CD4-positive, alpha-beta T cell treated with Interferon alpha-2 for 1 hour (primary cell): ENCODE data around the gene SNX33.

Experiments used
- DNase-seq, 2 donors: peaks; one replicate each; pipeline ENCODE4 v3.0.0-alpha.2; 2020 to 2022

Gene SNX33

DNA sequence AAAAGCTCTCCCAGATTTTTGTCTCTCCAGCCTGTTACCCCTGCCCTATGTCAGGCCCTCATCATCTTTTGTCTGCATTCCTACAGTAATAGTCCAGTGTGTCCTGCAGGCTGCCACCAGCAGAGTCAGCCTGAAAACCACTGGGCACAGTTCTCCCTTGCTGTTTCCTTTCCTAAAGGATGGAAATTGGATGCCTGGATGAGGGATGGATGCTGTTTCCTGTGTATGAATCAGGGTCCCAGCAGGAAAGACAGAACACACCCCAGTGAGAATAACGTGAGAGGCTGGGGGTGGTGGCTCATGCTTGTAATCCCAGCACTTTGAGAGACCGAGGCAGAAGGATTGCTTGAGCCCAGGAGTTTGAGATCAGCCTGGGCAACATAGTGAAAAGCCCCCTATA lies 3.3 kb upstream of the SNX33 start:
- DNase-seq: no peak

DNA sequence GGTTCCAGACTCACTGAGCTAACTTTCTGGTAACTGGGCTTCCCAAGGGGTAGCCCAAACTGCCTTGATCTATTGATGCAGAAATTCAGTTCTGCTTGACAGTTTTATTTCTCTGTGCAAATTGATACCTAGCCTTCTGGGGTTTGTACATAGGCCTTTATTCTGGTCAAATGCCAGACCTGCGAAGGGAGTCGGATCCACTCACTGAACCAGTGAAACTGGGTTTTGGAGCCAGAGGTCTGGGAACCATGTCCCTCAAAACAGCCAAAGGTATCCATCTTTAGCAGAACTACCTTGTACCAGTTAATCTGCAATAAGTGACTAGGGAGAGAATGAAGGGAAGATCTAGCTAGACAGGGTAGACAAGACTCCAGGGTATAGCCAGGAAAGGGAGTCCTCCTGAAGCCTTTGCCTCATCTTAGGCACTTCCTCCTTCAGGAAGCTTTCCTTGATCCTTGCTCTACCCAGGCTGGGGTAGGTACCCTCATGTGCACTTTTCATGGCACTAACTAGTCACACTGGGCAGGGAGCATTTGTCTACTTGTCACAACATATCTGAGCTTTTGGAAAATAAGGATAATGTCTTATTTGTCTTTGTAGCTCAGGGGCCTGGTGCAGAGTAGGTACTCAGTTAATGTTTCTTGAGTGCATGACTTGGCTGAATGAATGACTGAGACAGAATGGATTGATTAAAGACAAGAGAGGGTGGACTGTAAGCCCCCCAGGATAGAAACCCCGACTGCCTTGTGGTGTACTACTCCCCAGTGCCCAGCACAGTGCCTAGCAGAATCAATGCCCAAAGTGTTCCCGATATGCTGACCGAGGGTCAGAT lies 1.4 kb upstream of the SNX33 start:
- no peak for DNase-seq

DNA sequence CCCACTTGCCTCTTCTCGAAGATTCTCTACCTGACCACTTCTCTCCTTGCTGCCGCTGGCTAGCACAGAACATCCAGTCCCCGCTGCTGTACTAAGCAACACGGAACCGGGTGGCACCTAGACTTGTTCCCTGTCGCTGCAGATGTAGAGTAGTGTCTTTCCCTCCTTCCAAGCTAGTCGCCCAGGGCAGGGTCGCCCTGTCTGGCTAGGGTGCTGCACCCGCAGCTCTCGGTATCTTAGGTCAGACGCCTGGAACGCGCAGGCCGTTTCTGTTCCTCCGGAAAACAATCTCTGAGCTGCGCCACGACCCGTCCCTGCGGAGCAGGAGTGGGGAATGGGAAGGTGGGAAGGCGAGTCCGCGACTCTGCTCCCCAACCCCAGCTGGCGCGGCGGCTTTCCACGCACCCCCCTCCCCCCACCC lies 758 bp upstream of the SNX33 start:
- no peak for DNase-seq

DNA sequence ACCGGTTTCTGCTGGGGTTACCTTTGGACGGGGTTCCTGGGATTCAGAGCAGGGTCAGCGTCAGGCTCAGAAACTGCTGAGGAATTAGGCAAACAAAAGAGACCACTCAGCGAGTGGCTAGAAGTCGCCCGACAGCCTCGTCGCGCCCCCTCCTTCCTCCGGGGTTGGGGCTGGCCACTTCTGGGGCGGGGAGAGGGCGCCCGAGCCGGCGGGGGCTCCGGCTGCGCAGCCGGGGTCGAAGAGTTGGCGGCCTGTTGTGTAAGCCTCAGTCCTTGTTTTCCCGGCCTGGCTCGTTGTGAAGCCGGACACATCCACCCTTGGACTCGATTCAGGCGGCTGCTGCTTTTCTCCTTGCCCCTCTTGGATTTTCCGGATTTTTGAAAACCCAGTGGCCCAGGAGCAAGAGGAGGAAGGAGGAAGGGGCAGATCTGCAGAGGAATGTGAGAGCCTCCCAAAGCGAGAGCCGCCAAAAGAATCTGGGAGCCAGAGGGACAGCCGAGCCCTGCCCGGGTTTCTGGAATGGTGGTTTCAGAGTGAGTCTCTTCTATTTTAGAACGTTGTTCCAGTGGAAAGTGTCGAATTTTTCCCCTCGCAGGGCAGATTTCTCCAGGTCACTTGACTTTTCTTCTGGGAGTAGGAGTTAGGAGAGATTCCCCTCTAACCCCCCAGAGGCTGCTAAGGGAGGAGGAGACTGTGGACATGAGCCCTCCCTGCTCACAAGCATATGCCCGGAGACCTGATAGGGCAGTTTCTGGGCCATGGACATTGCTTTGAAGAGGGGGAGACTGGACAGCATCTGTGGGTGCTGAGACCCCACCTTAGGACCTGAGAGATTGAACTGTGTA lies 666 bp downstream of the SNX33 start:
- no peak for DNase-seq

DNA sequence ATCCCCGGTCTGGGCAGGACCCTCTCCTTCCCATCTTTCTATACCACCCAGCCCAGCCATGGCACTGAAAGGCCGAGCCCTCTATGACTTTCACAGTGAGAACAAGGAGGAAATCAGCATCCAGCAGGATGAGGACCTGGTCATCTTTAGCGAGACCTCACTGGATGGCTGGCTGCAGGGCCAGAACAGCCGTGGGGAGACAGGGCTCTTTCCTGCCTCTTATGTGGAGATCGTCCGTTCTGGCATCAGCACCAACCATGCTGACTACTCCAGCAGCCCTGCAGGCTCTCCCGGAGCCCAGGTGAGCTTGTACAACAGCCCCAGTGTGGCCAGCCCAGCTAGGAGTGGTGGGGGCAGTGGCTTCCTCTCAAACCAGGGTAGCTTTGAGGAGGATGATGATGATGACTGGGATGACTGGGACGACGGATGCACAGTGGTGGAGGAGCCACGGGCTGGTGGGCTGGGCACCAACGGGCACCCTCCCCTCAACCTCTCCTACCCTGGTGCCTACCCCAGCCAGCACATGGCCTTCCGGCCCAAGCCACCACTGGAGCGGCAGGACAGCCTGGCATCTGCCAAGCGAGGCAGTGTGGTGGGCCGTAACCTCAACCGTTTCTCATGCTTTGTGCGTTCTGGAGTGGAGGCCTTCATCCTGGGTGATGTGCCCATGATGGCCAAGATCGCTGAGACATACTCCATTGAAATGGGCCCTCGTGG lies 1.5 kb downstream of the SNX33 start:
- no peak for DNase-seq

DNA sequence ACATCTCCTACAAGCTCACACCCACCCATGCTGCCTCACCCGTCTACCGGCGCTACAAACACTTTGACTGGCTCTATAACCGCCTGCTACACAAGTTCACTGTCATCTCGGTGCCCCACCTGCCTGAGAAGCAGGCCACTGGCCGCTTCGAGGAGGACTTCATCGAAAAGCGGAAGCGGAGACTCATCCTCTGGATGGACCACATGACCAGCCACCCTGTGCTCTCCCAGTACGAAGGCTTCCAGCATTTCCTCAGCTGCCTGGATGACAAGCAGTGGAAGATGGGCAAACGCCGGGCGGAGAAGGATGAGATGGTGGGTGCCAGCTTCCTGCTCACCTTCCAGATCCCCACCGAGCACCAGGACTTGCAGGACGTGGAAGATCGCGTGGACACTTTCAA lies 2.1 kb downstream of the SNX33 start:
- no peak for DNase-seq

DNA sequence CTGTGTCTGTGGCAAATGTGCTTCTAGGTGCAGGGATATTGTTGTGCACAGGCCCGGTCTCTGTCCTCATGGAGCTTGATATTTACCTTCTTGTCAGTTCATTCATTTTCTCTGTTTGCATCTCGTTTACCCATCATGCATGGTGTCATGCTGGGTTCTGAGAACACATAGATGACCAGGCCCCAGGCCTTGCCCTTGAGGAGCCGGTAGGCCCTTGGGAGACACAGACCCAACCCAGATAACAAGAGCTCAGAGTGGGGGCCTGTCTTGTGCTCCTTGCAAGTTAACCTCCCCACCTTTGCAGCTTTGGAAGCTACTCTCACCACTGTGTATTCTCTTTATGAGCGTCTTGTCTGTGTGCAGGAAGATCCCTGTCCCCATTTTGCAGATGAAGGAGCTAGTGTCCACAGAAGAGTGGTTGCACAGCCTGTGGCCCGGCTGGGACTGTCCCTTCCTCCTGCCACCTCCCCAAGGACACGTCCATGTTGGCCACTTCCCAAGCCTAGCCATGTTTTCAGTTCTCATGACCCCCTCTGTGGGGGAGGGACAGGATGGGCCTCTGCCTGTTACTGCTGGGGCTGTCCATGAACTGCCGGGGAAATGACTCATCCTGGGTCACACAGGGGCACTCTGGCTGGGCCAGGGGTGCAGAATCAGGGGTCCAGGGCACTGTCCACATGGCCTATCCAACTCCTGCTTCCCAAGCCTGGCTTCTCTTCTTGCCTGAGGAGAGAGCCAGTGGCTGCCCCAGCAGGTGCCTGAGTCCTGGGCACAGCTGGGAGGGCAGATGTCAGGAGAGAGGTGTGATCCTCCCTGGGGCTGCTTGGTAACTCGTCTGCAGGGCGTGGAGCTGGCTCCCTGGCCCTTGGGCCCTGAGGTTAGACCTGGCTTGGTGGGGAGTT lies 3.4 kb downstream of the SNX33 start:
- DNase-seq: no peak

DNA sequence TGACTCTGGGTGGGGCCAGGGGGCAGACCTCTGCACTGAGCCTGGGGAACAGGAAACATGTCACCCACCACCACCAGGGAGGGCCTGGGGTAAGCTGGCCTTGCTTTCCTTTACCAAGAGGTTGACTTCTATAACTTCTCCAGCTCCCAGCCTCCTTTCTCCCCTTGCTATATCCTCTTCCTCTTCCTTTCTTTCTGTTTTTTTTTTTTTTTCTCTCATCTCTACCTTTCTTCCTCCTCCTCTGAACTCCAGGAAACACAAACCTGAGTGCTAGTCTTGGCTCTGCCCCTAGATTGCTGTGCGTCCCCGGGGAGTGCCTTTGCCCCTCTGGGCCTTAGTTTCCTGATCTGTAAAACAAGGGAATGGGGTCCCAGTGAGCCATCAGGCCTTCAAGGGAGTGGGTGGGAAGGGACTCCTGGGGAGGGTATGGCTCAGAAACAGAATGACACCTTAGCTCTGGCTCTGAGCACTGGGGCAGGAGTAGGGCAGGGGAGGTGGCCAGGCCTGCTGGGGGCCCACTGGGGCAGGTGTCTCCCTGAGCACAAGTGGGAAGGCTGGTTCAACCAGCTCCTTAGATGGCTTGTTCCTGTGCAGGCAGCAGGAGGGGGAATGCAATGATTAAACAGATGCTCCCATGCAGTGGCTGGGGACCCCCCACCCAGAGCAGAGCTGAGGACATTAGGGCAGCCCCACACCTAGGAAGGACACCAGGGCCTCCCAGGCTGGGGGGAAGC lies 4.3 kb downstream of the SNX33 start:
- DNase-seq: no peak

DNA sequence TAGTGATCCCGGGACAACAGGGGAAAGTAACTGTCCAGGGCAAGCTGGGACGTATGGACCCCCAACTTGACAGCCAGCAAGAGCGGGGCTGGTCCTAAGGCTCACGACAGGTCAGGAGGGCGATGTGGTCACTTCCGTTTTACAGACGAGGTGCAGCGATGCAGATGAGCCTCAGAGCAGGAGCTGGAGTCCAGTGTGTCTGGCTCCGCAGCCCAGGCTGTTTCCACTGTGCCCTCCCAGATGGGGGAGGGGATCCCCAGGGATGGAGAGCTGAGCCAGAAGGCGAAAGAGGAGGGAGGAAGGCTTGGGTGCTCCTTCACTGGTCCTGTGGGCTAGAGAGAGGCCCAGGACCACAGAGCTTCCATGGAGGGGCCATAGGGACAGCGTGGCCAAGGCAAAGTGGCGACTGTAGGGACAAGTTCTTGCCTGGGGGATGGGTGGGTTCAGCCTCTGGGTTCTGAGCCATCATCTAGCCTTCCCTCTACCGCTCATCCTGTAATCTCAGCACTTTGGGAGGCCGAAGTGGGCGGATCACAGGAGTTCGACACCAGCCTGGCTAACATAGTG lies 5.7 kb downstream of the SNX33 start:
- DNase-seq: no peak

DNA sequence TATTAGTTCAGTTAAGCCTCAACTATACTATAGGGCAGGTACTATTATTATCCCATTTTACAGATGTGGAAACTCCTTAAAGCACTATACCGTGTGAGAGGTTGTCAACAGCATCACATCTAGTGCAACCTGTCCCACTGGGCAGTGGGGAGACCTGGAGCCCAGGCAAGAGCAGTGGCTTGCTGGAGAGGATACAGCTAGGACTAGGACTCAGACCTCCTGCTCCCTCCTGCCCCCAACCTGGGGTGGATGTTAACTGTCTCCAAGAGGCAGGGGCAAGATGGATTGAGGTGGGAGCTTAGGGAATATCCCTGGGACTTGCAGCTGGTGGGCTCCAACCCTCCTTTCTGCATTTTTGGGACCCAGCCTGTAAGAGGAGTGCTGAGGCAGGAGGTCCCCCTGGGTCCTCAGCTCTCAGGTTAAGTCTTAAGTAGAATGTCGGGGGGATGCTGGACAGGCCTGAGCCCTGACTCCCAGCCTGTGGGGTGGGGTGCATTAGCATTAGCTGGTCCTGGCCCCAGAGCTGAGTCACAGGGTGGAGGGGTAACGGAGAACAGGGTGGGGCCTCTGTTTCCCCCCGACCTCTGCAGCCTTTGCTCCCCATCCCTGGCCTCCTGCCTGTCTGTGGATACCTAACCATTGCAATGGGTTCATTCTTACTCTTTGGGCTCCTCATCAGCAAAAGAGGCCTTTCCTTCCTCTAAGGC lies 6.6 kb downstream of the SNX33 start:
- no peak for DNase-seq

DNA sequence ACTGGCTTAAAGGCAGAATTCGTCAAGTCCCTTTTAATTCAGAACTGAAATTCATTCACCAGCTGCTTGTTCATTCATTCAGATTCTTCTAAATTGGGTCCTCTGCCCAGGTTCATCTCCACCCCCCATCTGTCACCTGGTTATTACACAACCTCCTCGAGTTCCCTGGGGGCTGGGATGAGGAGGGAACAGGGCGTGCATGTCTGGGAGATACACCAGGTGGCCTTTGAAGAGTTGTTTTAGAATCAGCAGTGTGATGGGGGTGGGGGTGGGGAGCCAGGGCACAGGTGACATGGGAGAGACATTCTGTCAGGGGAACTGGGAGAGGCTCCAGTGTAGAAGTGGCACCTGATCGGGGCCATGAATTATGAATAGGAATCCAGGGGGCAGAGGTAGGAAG lies 8.2 kb downstream of the SNX33 start:
- no peak for DNase-seq

DNA sequence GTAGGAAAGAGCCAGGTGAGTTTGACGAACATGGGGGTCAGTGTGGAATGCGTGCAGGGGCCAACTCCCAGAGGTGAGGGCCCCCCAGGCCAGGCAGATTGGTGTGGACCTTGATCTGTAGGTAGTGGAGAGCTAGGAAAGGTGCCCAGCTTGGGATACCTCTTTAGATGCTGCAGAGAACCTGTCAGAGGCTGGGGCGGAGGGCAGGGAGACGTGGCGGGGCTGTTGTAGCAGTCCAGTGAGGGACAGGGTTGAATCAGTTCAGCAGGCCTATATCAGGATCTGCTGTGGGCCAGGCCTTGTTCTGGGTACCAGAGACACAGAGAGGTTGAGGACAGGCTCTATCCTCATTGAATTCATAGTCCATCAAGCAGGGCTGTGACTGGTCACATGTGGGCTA lies 8.6 kb downstream of the SNX33 start:
- DNase-seq: no peak

DNA sequence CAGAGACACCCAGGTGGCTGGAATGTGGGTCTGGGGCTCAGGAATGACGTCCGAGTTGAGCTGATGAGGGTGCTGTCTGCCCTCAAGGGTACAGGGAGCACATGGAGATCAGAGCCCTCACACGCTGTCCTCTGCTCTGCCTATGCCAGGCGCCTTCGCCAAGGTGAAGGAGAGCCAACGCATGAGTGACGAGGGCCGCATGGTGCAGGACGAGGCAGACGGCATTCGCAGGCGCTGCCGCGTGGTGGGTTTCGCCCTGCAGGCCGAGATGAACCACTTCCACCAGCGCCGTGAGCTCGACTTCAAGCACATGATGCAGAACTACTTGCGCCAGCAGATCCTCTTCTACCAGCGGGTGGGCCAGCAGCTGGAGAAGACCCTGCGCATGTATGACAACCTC lies 9.1 kb downstream of the SNX33 start:
- no peak for DNase-seq

DNA sequence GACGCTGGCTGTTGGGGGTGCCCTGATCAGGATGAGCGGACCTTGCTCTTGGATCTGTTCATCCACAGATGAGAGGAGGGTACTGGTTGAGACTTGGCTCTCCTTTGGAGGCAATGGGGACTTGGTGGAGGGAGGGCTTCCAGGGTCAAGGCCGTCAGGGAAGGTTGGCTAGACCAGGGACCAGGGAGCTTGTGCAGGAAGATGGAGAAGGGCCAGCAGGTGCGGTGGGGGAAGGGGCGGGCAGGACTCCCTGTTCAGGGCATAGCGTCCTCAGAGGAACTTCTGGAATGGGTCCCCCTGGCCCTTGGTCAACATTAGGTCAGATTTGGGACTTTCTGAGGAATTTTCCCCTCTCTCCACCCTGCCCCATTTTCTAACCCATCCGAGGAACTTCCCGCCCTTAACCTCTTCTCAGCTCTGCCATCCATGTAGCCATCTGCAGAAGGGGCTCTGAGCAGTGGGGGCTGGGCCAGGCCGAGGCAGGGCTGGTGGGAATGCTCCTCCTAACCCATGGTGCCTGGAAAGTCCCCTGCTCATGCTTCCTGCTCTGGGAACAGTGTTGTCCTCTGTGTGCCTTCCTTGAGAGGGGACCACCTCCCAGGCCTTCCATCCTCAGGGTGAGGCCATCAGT lies 11.5 kb downstream of the SNX33 start:
- DNase-seq: no peak

DNA sequence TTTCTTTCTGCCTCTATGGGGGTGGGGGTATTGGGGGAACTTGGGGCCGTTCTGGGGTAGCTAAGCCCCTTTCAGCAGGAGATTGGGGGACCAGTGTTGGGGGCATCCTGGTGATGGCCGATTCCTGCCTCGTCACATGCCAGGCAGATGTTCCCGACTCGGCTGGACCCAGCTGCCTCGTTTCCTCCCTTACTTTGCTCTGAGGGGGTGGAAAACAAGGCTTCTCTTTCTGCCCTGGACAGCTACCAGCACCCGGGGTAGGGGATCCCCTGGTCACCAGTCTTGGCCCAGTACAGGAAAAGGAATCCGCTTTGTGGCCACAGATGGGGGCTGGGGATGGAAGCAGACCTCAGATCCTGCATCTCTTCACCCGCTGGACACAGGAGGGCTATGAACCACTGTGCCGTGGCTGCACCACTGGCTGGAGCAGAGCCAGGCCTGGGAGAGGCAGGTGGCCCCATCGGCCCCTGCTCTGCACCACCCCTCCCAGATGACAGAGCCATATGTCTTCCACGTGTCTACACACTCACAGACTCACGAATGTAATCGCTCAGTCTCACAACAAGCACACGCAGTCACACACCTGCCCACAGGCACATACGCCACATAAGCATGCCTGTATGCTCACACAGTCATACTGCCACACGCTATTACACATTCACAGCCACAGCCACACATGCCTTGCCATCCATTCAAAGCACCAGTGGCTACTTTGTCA lies 12.4 kb downstream of the SNX33 start:
- DNase-seq: no peak

DNA sequence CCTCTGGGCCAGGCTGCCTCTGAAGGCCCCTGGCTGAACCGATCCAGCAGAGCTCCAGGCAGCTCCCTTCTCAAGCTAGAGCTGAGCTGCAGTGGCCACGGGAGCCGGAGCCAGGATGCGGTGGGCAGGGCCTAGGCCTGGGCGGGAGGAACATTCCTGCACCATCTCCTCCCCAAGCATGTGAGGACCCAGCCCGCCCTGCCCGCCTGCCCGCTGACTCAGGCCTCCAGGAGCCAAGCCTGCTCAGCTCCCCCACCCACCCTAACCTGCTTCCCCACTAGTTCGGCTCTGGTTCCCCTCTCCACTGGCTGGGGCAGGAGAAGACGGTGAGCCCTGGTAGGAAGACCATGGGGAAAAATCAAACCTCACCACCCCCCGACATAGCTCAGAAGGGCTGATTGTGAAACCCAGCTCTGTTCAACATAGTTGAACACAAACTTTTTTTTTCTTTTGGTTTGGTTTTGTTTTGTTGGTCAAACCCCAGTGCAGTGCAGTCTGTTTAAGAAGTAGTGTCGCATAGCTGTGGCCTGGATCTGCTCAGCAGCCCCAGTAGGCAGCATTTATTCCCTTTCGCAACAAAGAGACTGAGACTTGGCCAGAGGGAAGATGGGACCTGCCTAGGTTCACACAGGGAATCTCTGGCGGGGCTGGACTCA lies 13.5 kb downstream of the SNX33 start:
- no peak for DNase-seq

DNA sequence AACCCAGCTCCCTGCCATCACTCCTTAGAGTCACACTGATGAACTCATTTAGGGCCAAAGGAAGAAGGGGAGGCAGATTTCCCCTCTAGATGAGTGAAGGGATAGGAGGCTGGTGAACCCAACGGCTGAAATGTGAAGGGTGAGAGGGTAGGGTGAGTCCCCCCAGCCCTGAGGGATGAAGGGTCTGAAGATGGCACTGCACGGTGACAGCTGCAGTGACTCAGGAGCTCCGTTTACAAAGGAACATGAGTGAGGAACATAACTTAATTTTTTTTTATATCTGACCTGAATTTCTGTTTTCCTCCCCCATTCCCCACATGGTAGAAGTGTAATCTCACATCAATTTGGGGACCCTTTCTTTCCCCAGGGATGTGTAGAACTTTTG lies 14.0 kb downstream of the SNX33 start:
- DNase-seq: no peak

DNA sequence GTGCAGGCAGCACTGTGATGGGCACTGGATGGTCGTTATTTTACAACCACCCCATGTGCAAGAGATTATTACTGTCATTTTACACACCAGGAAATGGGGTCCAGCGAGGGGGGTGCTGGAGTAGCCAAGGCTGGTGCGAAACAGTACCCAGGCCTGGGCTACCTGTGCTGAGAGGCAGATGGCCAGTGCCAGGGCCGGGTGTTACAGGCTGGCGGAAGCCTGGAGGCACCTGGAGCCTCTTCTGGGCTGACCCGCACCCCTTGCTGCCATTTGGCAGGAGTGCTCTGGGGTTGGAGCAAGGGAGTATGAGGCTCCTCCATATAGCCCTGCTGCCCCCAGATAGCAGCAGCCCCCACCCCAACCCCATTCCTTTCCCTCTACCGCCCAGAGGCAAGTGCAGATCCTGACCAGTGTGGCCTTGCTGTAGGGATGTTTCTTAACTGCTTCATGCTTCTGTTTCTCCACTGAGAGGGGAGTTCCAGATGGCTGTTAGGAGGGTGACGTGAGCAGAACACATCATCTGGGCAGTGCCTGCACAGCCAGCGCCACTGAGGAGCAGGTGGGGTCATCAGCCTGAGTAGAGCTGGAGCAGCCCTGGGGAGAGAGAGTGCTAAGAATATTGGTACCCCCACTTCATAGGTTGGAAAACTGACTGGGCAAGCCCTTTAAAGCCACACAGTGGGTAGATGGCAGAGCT lies 15.3 kb downstream of the SNX33 start:
- no peak for DNase-seq
